Measurements from ENCODE around the gene MRPL21. TPM values are rescaled to one million over a fixed set of nuclear protein-coding genes. Genes with fewer than 3 reads are reported as not detected.

MRPL21 gene
- total RNA-seq, 1 experiment from 2014 or later, result 82.3 TPM

GRCh38 chr11:68946416-68947090, 42.9 kb upstream of the MRPL21 start:
- no peak overlapping the region for H3K27ac Mint-ChIP-seq
- H3K4me1 Mint-ChIP-seq, result peaks cover 18% of the 10 kb centered on the region
- DNase-seq (ENCODE audit: low spot score) (no peak), ATAC-seq (no peak)
- TF ChIP-seq ZBTB43 (CRISPR knock-in tag; IDR thresholded peaks at IDR 0.05) (no peak), PREB (CRISPR knock-in tag; IDR thresholded peaks at IDR 0.05; ENCODE audit: borderline replicate concordance) (no peak), RORB (CRISPR knock-in tag; IDR thresholded peaks at IDR 0.05) (no peak)
- TF ChIP-seq, protein P1, sequence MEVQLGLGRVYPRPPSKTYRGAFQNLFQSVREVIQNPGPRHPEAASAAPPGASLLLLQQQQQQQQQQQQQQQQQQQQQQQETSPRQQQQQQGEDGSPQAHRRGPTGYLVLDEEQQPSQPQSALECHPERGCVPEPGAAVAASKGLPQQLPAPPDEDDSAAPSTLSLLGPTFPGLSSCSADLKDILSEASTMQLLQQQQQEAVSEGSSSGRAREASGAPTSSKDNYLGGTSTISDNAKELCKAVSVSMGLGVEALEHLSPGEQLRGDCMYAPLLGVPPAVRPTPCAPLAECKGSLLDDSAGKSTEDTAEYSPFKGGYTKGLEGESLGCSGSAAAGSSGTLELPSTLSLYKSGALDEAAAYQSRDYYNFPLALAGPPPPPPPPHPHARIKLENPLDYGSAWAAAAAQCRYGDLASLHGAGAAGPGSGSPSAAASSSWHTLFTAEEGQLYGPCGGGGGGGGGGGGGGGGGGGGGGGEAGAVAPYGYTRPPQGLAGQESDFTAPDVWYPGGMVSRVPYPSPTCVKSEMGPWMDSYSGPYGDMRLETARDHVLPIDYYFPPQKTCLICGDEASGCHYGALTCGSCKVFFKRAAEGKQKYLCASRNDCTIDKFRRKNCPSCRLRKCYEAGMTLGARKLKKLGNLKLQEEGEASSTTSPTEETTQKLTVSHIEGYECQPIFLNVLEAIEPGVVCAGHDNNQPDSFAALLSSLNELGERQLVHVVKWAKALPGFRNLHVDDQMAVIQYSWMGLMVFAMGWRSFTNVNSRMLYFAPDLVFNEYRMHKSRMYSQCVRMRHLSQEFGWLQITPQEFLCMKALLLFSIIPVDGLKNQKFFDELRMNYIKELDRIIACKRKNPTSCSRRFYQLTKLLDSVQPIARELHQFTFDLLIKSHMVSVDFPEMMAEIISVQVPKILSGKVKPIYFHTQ (CRISPR knock-in tag; IDR thresholded peaks at IDR 0.05), result no peak
- no peak overlapping the region for H3K4me3 Mint-ChIP-seq
- no peaks in the 10 kb centered on the region for H3K36me3 Mint-ChIP-seq
- POLR2A ChIA-PET, result interaction anchor here (0.6 kb wide), 1 partner anchor 507 kb away, joined by 3 read pairs; no protein-coding TSS in a partner anchor
- H3K27me3 Mint-ChIP-seq (ENCODE audit: low read depth), result no peaks in the 10 kb centered on the region
- H3K9me3 Mint-ChIP-seq, result no peaks in the 10 kb centered on the region
- CTCF ChIA-PET, result interaction anchor here (0.7 to 1.1 kb wide), 3 partner anchors 9 to 148 kb away, joined by 3 to 4 read pairs (median 3); no protein-coding TSS in a partner anchor

DNA sequence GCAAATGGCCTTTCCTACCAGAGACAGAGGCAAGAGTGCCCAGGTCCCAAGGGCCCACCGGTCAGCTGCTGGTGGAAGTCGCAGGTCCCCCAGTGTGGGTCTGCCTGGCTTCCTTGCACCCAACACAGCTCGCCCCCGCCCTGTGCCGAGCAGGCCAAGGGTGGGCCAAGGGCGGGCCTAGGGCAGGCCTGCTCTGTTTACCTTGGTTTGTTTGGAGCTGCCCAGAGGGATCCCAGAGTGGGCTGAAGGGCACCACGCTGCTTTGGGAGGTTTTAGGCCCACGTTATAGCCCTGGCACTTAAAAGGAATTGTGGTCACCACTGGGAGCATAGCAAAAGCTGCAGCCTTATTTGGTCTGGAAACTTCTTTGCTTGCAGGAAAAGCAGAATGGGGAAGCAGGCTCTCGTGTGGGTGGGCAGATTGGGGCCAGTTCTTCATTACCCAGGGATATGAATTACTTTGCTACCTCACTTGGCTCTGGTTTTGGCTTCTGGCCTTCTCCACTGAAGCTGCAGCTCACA, 39.2 kb upstream of the MRPL21 start:
- Mint-ChIP-seq H3K9me3 (no peaks in the 10 kb centered on the region), H3K36me3 (peaks cover 5% of the 10 kb centered on the region; the same call in 1 of the 2 replicates), H3K4me1 (0 out of 2 replicates have a peak, but pooled peaks cover 4% of the 10 kb centered on the region), H3K4me3 (no peak overlapping the region), H3K27ac (no peak overlapping the region; the same call in 1 of the 2 replicates), H3K27me3 (ENCODE audit: low read depth) (no peaks in the 10 kb centered on the region)
- POLR2A ChIA-PET, result no interaction called here
- TF ChIP-seq MLX (CRISPR knock-in tag; IDR thresholded peaks at IDR 0.05) (no peak), ZBTB21 (CRISPR knock-in tag; IDR thresholded peaks at IDR 0.05; ENCODE audit: borderline replicate concordance) (no peak), ZNF121 (CRISPR knock-in tag; IDR thresholded peaks at IDR 0.05) (no peak), GTF2I (CRISPR knock-in tag; conservative IDR thresholded peaks at IDR 0.05) (no peak), ZNF425 (CRISPR knock-in tag; conservative IDR thresholded peaks at IDR 0.05) (no peak), FOXJ3 (CRISPR knock-in tag; IDR thresholded peaks at IDR 0.05; ENCODE audit: borderline replicate concordance) (no peak), GABPB1 (CRISPR knock-in tag; IDR thresholded peaks at IDR 0.05) (no peak)
- peak; percentile 29; the same call in 1 of the 2 replicates for ATAC-seq
- CTCF ChIA-PET, result interaction anchor here (0.6 to 1.5 kb wide), 5 partner anchors 14 to 144 kb away, joined by 3 to 4 read pairs (median 3); no protein-coding TSS in a partner anchor
- no peak for DNase-seq (ENCODE audit: low spot score)
